HG03342 (cell line): ENCODE results near the gene KAZN.

Experiments used
- ATAC-seq: cut with Tn5 transposase; IDR thresholded peaks from one replicate; pipeline ENCODE4 v1.9.1; 2021; ENCODE audit warnings: mild to moderate bottlenecking, moderate library complexity; ENCODE audit not compliant: unreplicated experiment

The KAZN gene

DNA sequence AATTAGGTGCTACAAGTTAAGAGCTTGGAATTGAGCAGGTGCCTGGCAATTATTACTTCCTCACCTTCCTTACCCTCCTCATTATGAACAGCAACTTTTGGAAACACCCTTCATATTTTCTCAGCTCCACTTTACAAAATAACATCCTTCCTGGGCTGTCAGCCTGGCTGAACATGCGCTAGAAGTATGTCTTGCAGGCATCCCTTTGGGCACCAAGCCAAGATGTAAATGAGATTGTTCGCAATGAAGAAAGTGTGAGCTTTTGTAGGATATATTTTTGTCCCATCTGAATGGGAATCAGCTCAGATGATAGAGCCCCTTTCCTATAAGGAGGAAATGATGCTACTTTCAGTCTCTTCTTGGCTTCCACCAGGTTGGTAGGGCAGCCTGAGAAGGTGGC is 245.9 kb downstream of the KAZN start:
- no peak for ATAC-seq

- no peak for ATAC-seq
These were observed 246.6 kb downstream of the KAZN start for GRCh38 chr1:14844923-14845617.

DNA sequence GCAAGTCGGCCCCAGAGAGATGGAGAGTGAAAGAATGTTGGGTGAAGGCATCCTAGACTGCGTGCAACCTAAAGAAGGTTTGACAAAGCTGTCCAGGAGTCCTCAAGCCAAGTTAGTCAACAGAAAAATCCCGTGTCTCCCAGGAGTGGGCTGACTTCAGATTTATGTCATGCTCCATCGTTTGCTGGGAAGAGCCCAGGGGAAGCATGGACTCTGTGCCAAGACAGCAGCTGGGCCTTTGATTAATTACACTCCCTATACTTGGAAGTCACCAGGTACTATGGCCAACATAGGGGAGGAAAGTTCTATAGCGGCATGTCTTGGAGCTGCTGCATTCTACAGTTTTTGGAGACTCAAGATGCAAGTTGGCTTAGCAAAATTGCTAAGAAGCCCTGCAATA is 247.4 kb downstream of the KAZN start:
- ATAC-seq: no peak

GRCh38 chr1:14846688-14847087 is 248.2 kb downstream of the KAZN start:
- ATAC-seq: no peak

GRCh38 chr1:14848203-14848602 is 249.7 kb downstream of the KAZN start:
- no peak for ATAC-seq

DNA sequence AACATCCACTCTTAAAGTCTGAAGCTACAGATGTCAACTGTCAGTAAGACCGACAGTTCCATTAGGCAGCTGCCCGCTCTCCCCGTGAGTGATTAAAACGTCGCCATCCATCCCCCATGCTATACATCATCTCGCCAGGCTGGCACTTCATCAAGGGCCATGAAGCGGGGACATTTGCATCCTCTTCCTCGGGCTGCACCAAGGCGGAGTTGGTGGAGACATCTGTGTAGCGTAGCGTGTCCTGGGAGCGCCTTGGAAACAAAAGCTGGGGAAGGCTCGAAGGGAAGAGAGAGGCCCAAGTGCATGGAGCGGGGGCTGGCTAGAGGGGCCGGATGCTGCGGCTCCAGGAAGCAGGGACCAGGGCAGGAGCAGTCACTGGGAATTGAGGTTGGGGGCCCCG is 250.1 kb downstream of the KAZN start:
- no peak for ATAC-seq

DNA sequence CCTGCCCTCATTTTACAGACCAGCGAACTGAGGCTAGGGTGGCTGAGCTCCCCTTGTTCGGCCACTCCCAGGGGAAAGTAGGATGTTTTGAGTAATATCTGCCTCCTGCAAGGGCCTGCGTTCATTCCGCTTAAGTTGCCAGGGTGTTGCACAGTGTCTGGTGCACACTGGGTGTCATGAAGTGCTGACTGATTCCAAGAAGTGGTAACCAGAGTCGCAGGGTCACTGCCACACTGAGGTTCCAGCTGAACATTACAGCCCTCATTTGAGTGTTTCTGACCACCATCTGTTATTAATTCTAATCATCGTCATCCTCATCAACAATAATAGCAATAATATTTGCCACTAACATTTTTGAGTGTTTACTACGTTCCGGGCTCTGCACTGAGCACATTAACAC is 250.6 kb downstream of the KAZN start:
- ATAC-seq: no peak

DNA sequence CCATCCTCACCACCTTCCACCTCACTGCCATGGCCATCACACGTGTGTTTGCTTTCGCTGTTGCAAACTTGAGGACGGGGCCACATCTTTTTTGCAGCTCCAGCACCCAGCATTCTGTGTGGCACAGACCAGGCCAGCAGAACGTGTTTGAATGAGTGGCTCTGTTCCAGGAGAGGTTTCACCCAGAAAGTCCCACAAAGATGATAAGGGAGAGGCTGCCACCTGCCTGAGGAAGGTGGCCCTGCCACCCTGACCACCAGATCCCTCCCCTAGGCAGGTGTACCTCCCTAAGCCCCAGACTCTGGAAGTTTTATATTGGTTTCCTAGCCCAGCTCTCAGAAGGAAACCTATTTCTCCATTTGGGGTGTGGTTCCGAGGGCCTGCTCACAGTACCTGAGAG is 252.1 kb downstream of the KAZN start:
- no peak for ATAC-seq

- no peak for ATAC-seq
These were observed 253.3 kb downstream of the KAZN start for GRCh38 chr1:14851760-14852159.

GRCh38 chr1:14852291-14852690 is 253.8 kb downstream of the KAZN start:
- ATAC-seq: no peak

DNA sequence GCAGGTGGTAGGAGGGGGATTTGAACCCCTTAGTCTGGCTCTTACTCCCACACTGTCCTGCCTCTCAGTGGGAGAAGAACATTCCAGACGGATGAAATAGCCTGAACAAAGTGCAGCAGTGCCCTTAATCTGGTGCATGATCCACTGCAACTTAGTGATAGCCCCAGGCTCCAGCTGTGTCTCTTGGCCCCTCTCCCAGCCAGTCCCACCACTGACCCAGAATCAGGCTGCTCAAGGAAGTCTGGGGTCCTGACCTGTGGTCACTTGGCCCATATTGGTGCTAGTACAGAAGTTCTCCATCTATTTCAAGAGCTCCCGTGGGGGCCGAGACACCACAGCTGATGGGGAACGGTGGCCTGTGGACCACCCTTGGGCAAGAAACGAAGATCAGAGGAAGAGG is 255.0 kb downstream of the KAZN start:
- ATAC-seq: no peak

DNA sequence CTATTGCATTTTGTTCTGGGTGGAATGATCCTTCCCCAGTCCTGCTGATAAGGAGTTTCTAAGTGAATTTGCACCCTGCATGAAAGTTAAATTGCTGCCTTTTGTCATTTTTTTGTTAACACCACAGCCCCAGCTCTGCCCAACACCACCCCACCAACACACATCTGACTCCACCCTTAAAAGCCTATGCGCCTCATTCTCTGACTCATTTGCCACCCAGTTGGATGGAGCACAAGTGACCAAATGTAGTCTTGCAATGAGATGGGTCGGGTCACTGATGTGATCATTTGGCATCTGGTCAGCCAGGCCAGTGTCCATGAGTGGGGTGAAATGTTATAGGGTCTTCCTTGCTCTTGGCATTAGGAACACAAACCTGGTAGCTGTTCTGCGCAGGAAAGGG is 256.8 kb downstream of the KAZN start:
- no peak for ATAC-seq

GRCh38 chr1:14855801-14856200 is 257.3 kb downstream of the KAZN start:
- ATAC-seq: no peak

DNA sequence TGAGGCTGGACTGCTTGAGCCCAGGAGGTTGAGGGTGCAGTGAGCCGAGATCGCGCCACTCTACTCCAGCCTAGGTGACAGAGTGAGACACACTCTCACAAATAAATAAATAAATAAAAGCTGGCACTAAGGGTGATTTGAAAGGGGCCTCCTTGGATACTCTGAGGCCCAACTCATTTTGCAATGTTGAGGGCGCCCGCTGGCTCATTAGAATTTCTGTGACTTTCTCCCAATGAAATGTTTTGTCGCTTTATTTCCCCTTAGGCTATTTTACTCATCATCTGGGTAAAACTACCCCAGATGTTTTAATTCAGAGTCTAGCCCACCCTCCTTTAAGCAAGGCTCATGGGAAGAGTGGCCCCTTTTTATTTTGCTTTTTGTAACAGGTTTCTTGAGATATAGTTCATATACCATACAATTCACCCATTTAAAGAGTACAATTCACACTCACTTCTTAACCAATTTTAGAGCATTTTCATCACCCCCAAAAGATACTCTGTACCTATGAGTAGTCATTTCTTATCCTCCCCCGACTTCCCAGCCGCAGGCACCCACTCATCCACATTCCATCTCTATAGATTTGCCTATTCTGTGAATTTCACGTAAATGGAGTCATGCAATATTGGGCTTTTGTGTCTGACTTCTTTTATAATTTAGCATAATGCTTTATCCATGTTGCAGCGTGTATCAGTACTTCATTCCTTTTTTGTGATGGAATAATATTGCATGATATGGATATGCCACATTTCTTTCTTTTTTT is 259.1 kb downstream of the KAZN start:
- ATAC-seq: no peak

- no peak for ATAC-seq
These were observed 263.8 kb downstream of the KAZN start for GRCh38 chr1:14862114-14862771.

DNA sequence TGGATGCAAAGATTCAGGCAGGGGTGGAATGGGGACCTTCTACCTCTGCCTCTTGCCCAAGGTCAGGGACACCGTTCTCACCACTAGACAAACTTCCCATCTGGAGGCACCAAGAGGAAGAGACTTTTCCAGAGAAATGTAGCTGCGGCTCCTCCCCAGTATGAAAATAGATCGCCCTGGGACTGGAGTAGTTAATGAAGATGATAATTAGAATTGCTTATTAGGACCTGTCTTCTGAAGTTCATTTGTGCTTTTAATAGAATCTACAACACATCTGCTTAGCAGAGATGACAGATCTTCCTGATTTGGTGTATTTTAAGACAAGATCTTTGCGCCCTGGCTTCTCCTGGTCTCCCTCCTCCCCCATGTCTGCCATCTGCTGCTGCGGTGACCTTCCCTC is 266.6 kb downstream of the KAZN start:
- ATAC-seq: no peak

DNA sequence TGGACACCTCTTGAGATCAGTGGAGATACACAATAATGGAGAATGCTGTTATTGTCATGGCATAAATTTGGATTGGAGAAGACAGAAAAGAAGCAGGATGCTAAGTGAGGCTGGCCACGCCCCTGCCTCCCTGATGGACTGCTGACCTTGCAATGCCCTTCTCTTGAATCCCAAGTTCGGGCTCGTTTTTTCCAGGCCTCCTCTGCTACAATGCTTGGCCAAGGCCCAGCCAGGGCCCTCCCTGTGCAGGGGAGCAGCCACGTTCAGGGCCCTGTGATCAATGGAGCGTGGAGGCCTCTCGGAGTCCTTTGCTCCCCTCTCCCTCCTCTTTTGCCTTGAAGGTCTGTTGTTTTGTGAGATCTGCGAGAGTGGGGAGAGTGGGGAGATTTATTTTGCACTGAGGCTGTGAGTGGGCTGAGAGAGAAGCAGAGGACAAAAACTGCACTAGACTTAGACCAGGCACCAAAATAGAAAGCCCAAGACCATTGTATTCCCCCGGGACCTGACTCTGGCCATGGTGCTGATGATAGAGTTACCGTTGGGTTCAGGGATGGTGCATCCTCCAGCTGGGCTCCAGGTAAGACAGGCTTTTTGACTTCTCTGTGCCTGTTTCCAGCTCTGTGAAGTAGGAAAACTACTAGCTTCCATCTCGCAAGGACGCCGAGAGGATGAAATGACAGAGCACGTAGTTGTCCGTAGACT is 268.6 kb downstream of the KAZN start:
- no peak for ATAC-seq

- no peak for ATAC-seq
These were observed 270.7 kb downstream of the KAZN start for GRCh38 chr1:14869187-14869586.

- no peak for ATAC-seq
These were observed 272.9 kb downstream of the KAZN start for GRCh38 chr1:14871218-14871970.

DNA sequence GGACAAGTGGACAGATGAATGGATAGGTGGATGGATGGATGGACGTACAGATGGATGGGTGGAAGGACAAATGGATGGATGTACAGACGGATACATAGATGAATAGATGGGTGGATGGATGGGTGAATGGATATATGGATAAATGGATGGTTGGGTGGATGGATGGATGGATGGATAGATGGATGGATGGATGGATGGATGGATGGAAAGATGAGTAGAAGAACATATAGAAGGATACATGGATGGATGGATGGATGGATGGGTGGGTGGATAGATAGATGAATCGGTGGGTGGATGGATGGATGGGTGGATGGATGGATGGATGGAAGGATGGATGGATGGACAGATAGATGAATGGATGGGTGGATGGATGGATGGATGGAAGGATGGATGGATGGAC is 274.3 kb downstream of the KAZN start:
- ATAC-seq: no peak

- no peak for ATAC-seq
These were observed 275.2 kb downstream of the KAZN start for GRCh38 chr1:14873677-14874076.
